Activated naive CD4-positive, alpha-beta T cell treated with anti-CD3 and anti-CD28 coated beads for 36 hours (primary cell): ENCODE results near the gene DDN. TPM values are rescaled to one million over a fixed set of nuclear protein-coding genes. Genes with fewer than 3 reads are reported as not detected.
A peak's percentile ranks its signal among the peaks of the same experiment; 100 is the strongest.

Experiments used
- CTCF ChIA-PET: fragments of 350-600 bp; sonication (Branson Sonifier 250); formaldehyde crosslinking; loops from one replicate; lab custom pipeline; 2021; ENCODE audit warnings: antibody characterized with exemption; lab: Charles Lee
- DNase-seq: peaks from one replicate; pipeline ENCODE4 v3.0.0-alpha.2; 2020
- H3K27ac Mint-ChIP-seq: one replicate; pipeline ENCODE4 v1.8.0; 2021; ENCODE audit warnings: mild to moderate bottlenecking, mixed read lengths
- H3K27me3 Mint-ChIP-seq: one replicate; pipeline ENCODE4 v1.8.0; 2021; ENCODE audit warnings: low read depth, mixed read lengths
- H3K36me3 Mint-ChIP-seq: one replicate; pipeline ENCODE4 v1.8.0; 2021; ENCODE audit warnings: low read depth, mixed read lengths
- H3K4me1 Mint-ChIP-seq: one replicate; pipeline ENCODE4 v1.8.0; 2021; ENCODE audit warnings: low read depth, mixed read lengths
- H3K4me3 Mint-ChIP-seq: one replicate; pipeline ENCODE4 v1.8.0; 2021; ENCODE audit warnings: mild to moderate bottlenecking, moderate library complexity, mixed read lengths
- H3K9me3 Mint-ChIP-seq: one replicate; pipeline ENCODE4 v1.8.0; 2021; ENCODE audit warnings: mixed read lengths
- intact Hi-C: fragments of 100-400 bp; cut with micrococcal nuclease; formaldehyde crosslinking; loops from one replicate; pipeline ENCODE4 v1.15.1; 2023
- total RNA-seq, 2 experiments: library from RNA; stranded (reverse); gene quantifications; one replicate each; pipeline ENCODE4 v1.2.3, GENCODE V29; 2021

Gene DDN
- total RNA-seq, 2 experiments from 2014 or later = 0.20 to 0.21 TPM

DNA sequence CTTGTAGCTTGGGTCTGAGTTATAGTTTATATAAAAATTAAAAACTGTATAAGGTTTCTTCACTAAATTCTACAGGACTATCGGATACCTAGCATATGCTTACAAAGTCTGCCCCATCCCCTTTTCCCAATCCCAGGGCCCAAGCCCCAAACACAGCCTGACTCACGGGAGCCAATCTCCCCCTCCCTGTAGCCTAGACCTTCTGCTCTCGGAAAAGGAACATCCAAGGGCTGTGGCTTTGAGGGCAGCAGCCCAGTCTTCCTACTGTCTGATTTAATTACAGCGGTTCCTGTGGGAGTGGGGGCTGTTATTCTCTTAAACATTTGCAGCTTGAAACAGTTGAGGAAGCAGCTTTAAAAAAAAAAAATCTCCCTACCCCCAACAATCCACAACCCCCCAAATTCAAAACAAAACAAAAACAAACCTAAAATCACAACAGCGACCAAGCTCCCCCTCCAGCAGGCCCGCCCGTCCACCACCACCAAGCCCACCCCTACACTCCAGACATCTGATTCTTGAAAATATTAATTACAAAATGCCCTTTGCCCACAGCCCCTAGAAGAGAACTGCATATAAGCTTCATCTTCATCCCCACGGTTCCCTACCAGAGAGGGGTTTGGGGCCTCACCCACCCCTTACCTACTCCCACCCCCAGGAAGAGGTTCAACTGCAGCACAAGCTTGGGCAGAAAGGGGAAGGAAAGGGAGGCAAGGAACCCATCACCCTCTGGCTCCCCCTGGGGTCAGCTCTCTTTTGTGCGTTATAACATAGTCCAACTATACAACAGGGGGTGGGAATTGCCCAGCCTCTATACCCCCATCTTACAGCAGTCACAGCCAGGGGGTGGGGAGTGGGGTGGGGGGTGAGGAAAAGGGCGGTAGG is 20.5 kb upstream of the DDN start:
- intact Hi-C loops = loop anchor here (1.0 kb wide), 1 partner anchor 215 kb away; no protein-coding TSS in a partner anchor
- peak overlapping the region; percentile 94 for H3K27ac Mint-ChIP-seq
- CTCF ChIA-PET = interaction anchor here (0.6 to 2.4 kb wide), 17 partner anchors 11 to 168 kb away, joined by 3 to 10 read pairs (median 4); partner anchors contain the start of gene DDX23
- H3K4me1 Mint-ChIP-seq = peaks cover 34% of the 10 kb centered on the region
- no peaks in the 10 kb centered on the region for H3K27me3 Mint-ChIP-seq
- peak; percentile 59 for DNase-seq
- H3K9me3 Mint-ChIP-seq = no peaks in the 10 kb centered on the region
- peak overlapping the region; percentile 87 for H3K4me3 Mint-ChIP-seq
- H3K36me3 Mint-ChIP-seq = peaks cover 22% of the 10 kb centered on the region

GRCh38 chr12:49019120-49019430 is 19.9 kb upstream of the DDN start:
- H3K4me3 Mint-ChIP-seq = peak overlapping the region; percentile 87
- peak overlapping the region; percentile 94 for H3K27ac Mint-ChIP-seq
- CTCF ChIA-PET = interaction anchor here (0.6 to 1.9 kb wide), 10 partner anchors 12 to 149 kb away, joined by 3 to 7 read pairs (median 4); no protein-coding TSS in a partner anchor
- no peaks in the 10 kb centered on the region for H3K27me3 Mint-ChIP-seq
- peaks cover 22% of the 10 kb centered on the region for H3K36me3 Mint-ChIP-seq
- intact Hi-C loops = loop anchor here (1.0 kb wide), 1 partner anchor 215 kb away; no protein-coding TSS in a partner anchor
- H3K4me1 Mint-ChIP-seq = peaks cover 36% of the 10 kb centered on the region
- DNase-seq = no peak
- H3K9me3 Mint-ChIP-seq = no peaks in the 10 kb centered on the region

GRCh38 chr12:49018261-49019119 is 19.3 kb upstream of the DDN start, which contains the start of gene PRKAG1:
Gene PRKAG1, minus strand, starts transcription at chr12:49018776. Its CDS starts 36 bp downstream, at chr12:49018740.
- peaks cover 22% of the 10 kb centered on the region for H3K36me3 Mint-ChIP-seq
- CTCF ChIA-PET = interaction anchor here (0.6 to 6.4 kb wide), 12 partner anchors 11 to 234 kb away, joined by 3 to 65 read pairs (median 3); partner anchors contain the start of gene DDN
- no peaks in the 10 kb centered on the region for H3K9me3 Mint-ChIP-seq
- peak; percentile 96 for DNase-seq
- no peaks in the 10 kb centered on the region for H3K27me3 Mint-ChIP-seq
- intact Hi-C loops = loop anchor here (1.0 kb wide), 11 partner anchors 22 to 247 kb away; partner anchors contain the start of genes DDX23, KMT2D, LMBR1L and TUBA1B
- peak within 1 kb of the TSS; percentile 94 for H3K27ac Mint-ChIP-seq
- H3K4me1 Mint-ChIP-seq = peaks cover 36% of the 10 kb centered on the region
- peak within 1 kb of the TSS; percentile 87 for H3K4me3 Mint-ChIP-seq

GRCh38 chr12:49017891-49018260 is 18.7 kb upstream of the DDN start:
- Mint-ChIP-seq H3K27ac (peak overlapping the region; percentile 94), H3K4me1 (peaks cover 36% of the 10 kb centered on the region), H3K9me3 (no peaks in the 10 kb centered on the region), H3K36me3 (peaks cover 22% of the 10 kb centered on the region), H3K4me3 (peak overlapping the region; percentile 87), H3K27me3 (no peaks in the 10 kb centered on the region)
- CTCF ChIA-PET = interaction anchor here (0.6 to 6.4 kb wide), 10 partner anchors 16 to 233 kb away, joined by 3 to 65 read pairs (median 4); partner anchors contain the start of gene DDN
- peak; percentile 39 for DNase-seq
- intact Hi-C loops = loop anchor here (1.0 kb wide), 10 partner anchors 22 to 247 kb away; partner anchors contain the start of genes DDX23, KMT2D, LMBR1L and TUBA1B

- Mint-ChIP-seq H3K27ac (no peak overlapping the region), H3K4me3 (no peak overlapping the region), H3K9me3 (no peaks in the 10 kb centered on the region), H3K36me3 (peaks cover 26% of the 10 kb centered on the region), H3K27me3 (no peaks in the 10 kb centered on the region), H3K4me1 (peaks cover 36% of the 10 kb centered on the region)
- DNase-seq = no peak
- CTCF ChIA-PET = interaction anchor here (0.5 to 6.4 kb wide), 9 partner anchors 17 to 1509 kb away, joined by 3 to 65 read pairs (median 5); partner anchors contain the start of gene DDN
- intact Hi-C loops = no loop called here
These were observed 16.0 kb upstream of the DDN start for GRCh38 chr12:49015196-49015595.

- DNase-seq = no peak
- Mint-ChIP-seq H3K27ac (no peak overlapping the region), H3K36me3 (peaks cover 28% of the 10 kb centered on the region), H3K27me3 (no peaks in the 10 kb centered on the region), H3K9me3 (no peaks in the 10 kb centered on the region), H3K4me3 (no peak overlapping the region), H3K4me1 (peaks cover 32% of the 10 kb centered on the region)
- CTCF ChIA-PET = interaction anchor here (0.7 to 6.4 kb wide), 8 partner anchors 9 to 74 kb away, joined by 3 to 65 read pairs (median 4); partner anchors contain the start of gene DDN
- intact Hi-C loops = no loop called here
These were observed 15.4 kb upstream of the DDN start for GRCh38 chr12:49014547-49014946.

GRCh38 chr12:49013428-49013827 is 14.3 kb upstream of the DDN start:
- H3K27ac Mint-ChIP-seq = no peak overlapping the region
- no peaks in the 10 kb centered on the region for H3K27me3 Mint-ChIP-seq
- CTCF ChIA-PET = interaction anchor here (2.9 to 6.4 kb wide), 2 partner anchors 16 to 25 kb away, joined by 14 to 65 read pairs; partner anchors contain the start of gene DDN
- intact Hi-C loops = no loop called here
- no peak for DNase-seq
- peaks cover 33% of the 10 kb centered on the region for H3K36me3 Mint-ChIP-seq
- H3K4me1 Mint-ChIP-seq = peaks cover 26% of the 10 kb centered on the region
- H3K9me3 Mint-ChIP-seq = no peaks in the 10 kb centered on the region
- no peak overlapping the region for H3K4me3 Mint-ChIP-seq

DNA sequence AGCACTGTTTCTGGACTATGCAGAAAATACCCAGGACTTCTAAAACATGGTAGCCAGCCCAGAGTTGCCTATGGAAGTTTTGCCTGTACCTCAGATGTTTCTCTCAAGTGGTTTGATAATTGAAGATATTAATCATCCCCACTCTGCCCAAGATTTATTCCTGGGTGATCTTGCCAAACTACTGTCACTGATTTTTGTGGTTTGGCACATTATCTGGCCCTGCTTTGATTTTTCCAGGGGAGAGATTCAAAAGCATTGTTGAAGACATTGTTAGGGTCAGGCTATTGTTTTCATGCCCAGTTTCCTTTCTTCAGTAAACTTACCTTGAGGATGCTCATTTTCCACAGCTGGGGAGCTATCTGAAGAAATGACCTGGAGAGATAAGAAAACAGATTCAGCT is 13.6 kb upstream of the DDN start:
- Mint-ChIP-seq H3K4me3 (no peak overlapping the region), H3K27ac (no peak overlapping the region), H3K27me3 (no peaks in the 10 kb centered on the region), H3K4me1 (peaks cover 23% of the 10 kb centered on the region), H3K9me3 (no peaks in the 10 kb centered on the region), H3K36me3 (peaks cover 36% of the 10 kb centered on the region)
- CTCF ChIA-PET = interaction anchor here (2.9 to 6.4 kb wide), 2 partner anchors 15 to 25 kb away, joined by 14 to 65 read pairs; partner anchors contain the start of gene DDN
- DNase-seq = no peak
- intact Hi-C loops = no loop called here

GRCh38 chr12:49010092-49010668 is 11.0 kb upstream of the DDN start:
- Mint-ChIP-seq H3K27me3 (no peaks in the 10 kb centered on the region), H3K27ac (no peak overlapping the region), H3K4me1 (peaks cover 2% of the 10 kb centered on the region), H3K36me3 (peaks cover 34% of the 10 kb centered on the region), H3K9me3 (no peaks in the 10 kb centered on the region), H3K4me3 (no peak overlapping the region)
- CTCF ChIA-PET = interaction anchor here (0.7 kb wide), 1 partner anchor 8 kb away, joined by 3 read pairs; no protein-coding TSS in a partner anchor
- intact Hi-C loops = no loop called here
- DNase-seq = no peak

GRCh38 chr12:49008943-49009342 is 9.8 kb upstream of the DDN start:
- CTCF ChIA-PET = interaction anchor here (0.9 kb wide), 1 partner anchor 21 kb away, joined by 7 read pairs; no protein-coding TSS in a partner anchor
- intact Hi-C loops = no loop called here
- DNase-seq = no peak
- Mint-ChIP-seq H3K27me3 (no peaks in the 10 kb centered on the region), H3K9me3 (no peaks in the 10 kb centered on the region), H3K4me3 (no peak overlapping the region), H3K4me1 (no peaks in the 10 kb centered on the region), H3K27ac (no peak overlapping the region), H3K36me3 (peaks cover 44% of the 10 kb centered on the region)

- CTCF ChIA-PET = interaction anchor here (1.1 to 16.3 kb wide), 7 partner anchors 15 to 247 kb away, joined by 3 to 223 read pairs (median 7); partner anchors contain the start of genes PRKAG1 and WNT1
These were observed 1.2 kb upstream of the DDN start for GRCh38 chr12:49000346-49000745.

More at GRCh38 chr12:49000346-49000745, 1.2 kb upstream of the DDN start:
- Mint-ChIP-seq H3K27ac (no peak overlapping the region), H3K27me3 (peaks cover 42% of the 10 kb centered on the region), H3K4me1 (peaks cover 30% of the 10 kb centered on the region), H3K9me3 (no peaks in the 10 kb centered on the region), H3K4me3 (no peak overlapping the region), H3K36me3 (peaks cover 39% of the 10 kb centered on the region)
- intact Hi-C loops = no loop called here
- DNase-seq = no peak
